ENCODE data around the gene TBCK. TPM values are rescaled to one million over a fixed set of nuclear protein-coding genes. Genes with fewer than 3 reads are reported as not detected.

The TBCK gene
- total and polyA plus RNA-seq, 2 of the 8 experiments (the other 6 are each of a cell fraction or from before 2014, with no cell fraction given): 10.2 to 18.7 TPM

DNA sequence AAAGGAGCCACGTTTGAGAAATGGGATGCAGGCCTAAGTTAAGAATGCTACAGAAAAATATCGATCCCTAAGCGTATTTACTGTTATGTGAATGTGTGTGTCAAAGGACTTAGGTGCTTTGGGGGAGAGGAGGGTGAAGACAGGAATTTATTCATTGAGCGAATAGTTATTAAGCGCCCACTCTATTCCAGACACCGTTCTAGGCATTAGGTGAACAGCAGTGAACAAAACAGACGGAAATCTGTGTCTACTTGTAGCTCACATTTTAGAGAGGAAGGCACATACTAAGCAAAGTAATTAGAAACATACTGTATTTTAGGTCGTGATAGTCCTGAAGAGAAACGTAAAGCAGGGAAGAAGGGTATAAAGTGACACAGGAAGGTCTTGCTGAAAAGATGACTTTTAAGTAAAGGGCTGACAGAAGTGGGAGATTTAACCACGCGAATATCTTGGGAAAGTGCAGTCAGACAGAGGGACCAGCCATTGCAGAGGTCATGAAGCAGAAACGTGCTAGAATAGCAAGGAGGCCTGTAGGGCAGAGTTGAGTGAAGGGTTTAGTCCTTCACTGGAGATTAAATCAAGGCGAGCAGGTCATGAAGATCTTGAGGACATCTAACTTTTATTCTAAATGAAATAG, 882 bp upstream of the TBCK start:
- Histone ChIP-seq H2AFZ (ENCODE audit: low read length) (peak overlapping the region; percentile 99), H2BK15ac (ENCODE audit: low read length) (no peak overlapping the region), H4K5ac (ENCODE audit: insufficient read length, low read depth, low read length) (no peak overlapping the region), H2BK120ac (replicated peaks; ENCODE audit: low read depth, low read length) (no peak overlapping the region), H3K18ac (ENCODE audit: extremely low read depth, low read length) (peak overlapping the region; percentile 86; the same call in 1 of the 2 replicates), H3K9me3 (ENCODE audit: insufficient read depth in 2 of 2, low read depth in 1 of 2, low read length in 1 of 2) (peaks cover 0 to 10% of the 10 kb centered on the region in 2 experiments; a peak in 1 of 4 replicates), H3K4me2 (ENCODE audit: insufficient read depth in 1 of 2, low read depth in 2 of 2, low read length in 2 of 2) (peak overlapping the region; percentile 85 to 98), H4K91ac (replicated peaks; ENCODE audit: insufficient read length, low read length) (peak overlapping the region; percentile 4), H3K4ac (replicated peaks; ENCODE audit: insufficient read length, low read depth, low read length) (no peak overlapping the region), H3K27me3 (replicated peaks in 1 of 4; ENCODE audit: control insufficient read depth in 3 of 4, extremely low read depth in 1 of 4, insufficient read depth in 3 of 4, low read length in 3 of 4) (no peaks in the 10 kb centered on the region), H3K14ac (ENCODE audit: insufficient read length) (no peak overlapping the region), H2BK20ac (ENCODE audit: low read length) (no peak overlapping the region), H3K79me1 (ENCODE audit: low read depth, low read length) (peaks cover 2% of the 10 kb centered on the region; the same call in 1 of the 2 replicates), H2AK5ac (ENCODE audit: low read depth, low read length) (no peak overlapping the region), H3K36me3 (ENCODE audit: control insufficient read depth in 2 of 4, insufficient read depth in 4 of 4, low read length in 3 of 4) (peaks cover 0 to 11% (median 2%) of the 10 kb centered on the region in 4 experiments; a peak in 2 of 8 replicates), H2BK12ac (ENCODE audit: low read depth, low read length) (peak overlapping the region; percentile 11), H4K20me1 (replicated peaks in 1 of 2; ENCODE audit: control insufficient read depth in 1 of 2, insufficient read depth in 2 of 2, low read length in 2 of 2) (no peaks in the 10 kb centered on the region), H2BK5ac (ENCODE audit: low read depth, low read length) (peak overlapping the region; percentile 97; the same call in 1 of the 2 replicates), H3K4me3 (ENCODE audit: extremely low read depth in 1 of 4, insufficient read depth in 2 of 4, low read depth in 3 of 4, low read length in 4 of 4) (peak overlapping the region; percentile 88 to 100 (median 98)), H3K4me1 (replicated peaks in 1 of 4; ENCODE audit: control insufficient read depth in 3 of 4, insufficient read depth in 4 of 4, low read length in 3 of 4) (no peaks in the 10 kb centered on the region), H3K56ac (replicated peaks; ENCODE audit: insufficient read length, low read depth, low read length) (peak overlapping the region; percentile 32), H4K8ac (ENCODE audit: extremely low read depth, insufficient read depth, low read length) (peak overlapping the region; percentile 83; the same call in 1 of the 2 replicates), H3K27ac (ENCODE audit: low read depth, low read length) (peak overlapping the region; percentile 99), H3K23me2 (ENCODE audit: low read depth, low read length) (peaks cover 10% of the 10 kb centered on the region; the same call in 1 of the 2 replicates), H3K9ac (replicated peaks in 1 of 4; ENCODE audit: extremely low read depth in 1 of 4, low read depth in 3 of 4, low read length in 3 of 4) (peak overlapping the region; percentile 70 to 99 (median 98)), H3K79me2 (ENCODE audit: control insufficient read depth in 1 of 2, insufficient read depth in 2 of 2, low read length in 2 of 2) (peaks cover 5 to 67% of the 10 kb centered on the region in 2 experiments; a peak in 3 of 4 replicates), H3K23ac (ENCODE audit: insufficient read length) (no peak overlapping the region)
- FAIRE-seq: no peak
- no peak for DNase-seq (ENCODE audit: low read depth in 1 of 2, low spot score in 2 of 2)
- ChIA-PET CTCF (ENCODE audit: partially characterized antibody) (interaction anchor here (1.3 kb wide), 1 partner anchor 36 kb away, joined by 3 read pairs; no protein-coding TSS in a partner anchor), POLR2A (ENCODE audit: partially characterized antibody) (interaction anchor here (1.6 kb wide), 1 partner anchor 15 kb away, joined by 13 read pairs; no protein-coding TSS in a partner anchor)
- TF ChIP-seq ASH2L (IDR thresholded peaks at IDR 0.05; ENCODE audit: low read length) (no peak), KDM4A (IDR thresholded peaks at IDR 0.05; ENCODE audit: low read depth, low read length, severe bottlenecking) (no peak), RBBP5 (IDR thresholded peaks at IDR 0.05; ENCODE audit: borderline replicate concordance, low read depth, low read length) (no peak), SAP30 (IDR thresholded peaks at IDR 0.05; ENCODE audit: insufficient read depth, insufficient replicate concordance, low read length) (no peak), CTBP2 (IDR thresholded peaks at IDR 0.05; ENCODE audit: borderline replicate concordance, insufficient read depth, insufficient read length, low read length) (no peak), SP4 (IDR thresholded peaks at IDR 0.05; ENCODE audit: low read length) (no peak), RAD21 (IDR thresholded peaks at IDR 0.05 in 1 of 2, conservative IDR thresholded peaks at IDR 0.05 in 1 of 2; ENCODE audit: low read depth in 2 of 2, low read length in 2 of 2) (no peak), BRCA1 (IDR thresholded peaks at IDR 0.05; ENCODE audit: low read depth, low read length) (no peak), ATF3 (IDR thresholded peaks at IDR 0.05; ENCODE audit: insufficient read depth, low read depth, low read length) (no peak), CBX5 (IDR thresholded peaks at IDR 0.05; ENCODE audit: low read depth, low read length) (no peak)
- WGBS, 2 experiments (ENCODE audit: extremely low coverage in 1 of 2, insufficient coverage in 1 of 2, insufficient read length in 1 of 2, insufficient replicate concordance in 2 of 2, low coverage in 1 of 2, low lambda C conversion rate in 2 of 2, missing lambda C conversion rate in 1 of 2): 14% methylated on average over 13 of the region's 13 CpGs; no CpG with 5 or more reads in 1 of the 2 experiments
